ENCODE results near the gene ME3.

ME3 gene

GRCh38 chr11:86672007-86672621 lies at the start of gene ME3:
TSS of gene ME3 (minus strand) at chr11:86672616.
- DNase-seq (ENCODE audit: low read depth in 2 of 2), result peak in 1 of 2 donors; percentile 16

GRCh38 chr11:86722006-86722405 lies 49.6 kb upstream of the ME3 start:
- no peak for DNase-seq (ENCODE audit: low read depth in 2 of 2)

- no peak for DNase-seq (ENCODE audit: low read depth in 2 of 2)
These were observed 48.1 kb upstream of the ME3 start for GRCh38 chr11:86720546-86720945.

- no peak for DNase-seq (ENCODE audit: low read depth in 2 of 2)
These were observed 47.5 kb upstream of the ME3 start for GRCh38 chr11:86719781-86720463.

- no peak for DNase-seq (ENCODE audit: low read depth in 2 of 2)
These were observed 46.6 kb upstream of the ME3 start for GRCh38 chr11:86718999-86719398.

GRCh38 chr11:86718521-86718920 lies 46.1 kb upstream of the ME3 start:
- DNase-seq (ENCODE audit: low read depth in 2 of 2), result no peak

- no peak for DNase-seq (ENCODE audit: low read depth in 2 of 2)
These were observed 45.5 kb upstream of the ME3 start for GRCh38 chr11:86717817-86718501.

- DNase-seq (ENCODE audit: low read depth in 2 of 2), result no peak
These were observed 43.2 kb upstream of the ME3 start for GRCh38 chr11:86715611-86716010.

- no peak for DNase-seq (ENCODE audit: low read depth in 2 of 2)
These were observed 41.1 kb upstream of the ME3 start for GRCh38 chr11:86713552-86713951.

GRCh38 chr11:86710936-86711335 lies 38.5 kb upstream of the ME3 start:
- no peak for DNase-seq (ENCODE audit: low read depth in 2 of 2)

- DNase-seq (ENCODE audit: low read depth in 2 of 2), result no peak
These were observed 36.3 kb upstream of the ME3 start for GRCh38 chr11:86708669-86709068.

- no peak for DNase-seq (ENCODE audit: low read depth in 2 of 2)
These were observed 34.1 kb upstream of the ME3 start for GRCh38 chr11:86706338-86707131.

- no peak for DNase-seq (ENCODE audit: low read depth in 2 of 2)
These were observed 32.3 kb upstream of the ME3 start for GRCh38 chr11:86704710-86705109.

GRCh38 chr11:86703987-86704386 lies 31.6 kb upstream of the ME3 start:
- no peak for DNase-seq (ENCODE audit: low read depth in 2 of 2)

- DNase-seq (ENCODE audit: low read depth in 2 of 2), result no peak
These were observed 30.0 kb upstream of the ME3 start for GRCh38 chr11:86702220-86702983.

GRCh38 chr11:86699040-86699791 lies 26.8 kb upstream of the ME3 start:
- no peak for DNase-seq (ENCODE audit: low read depth in 2 of 2)

- DNase-seq (ENCODE audit: low read depth in 2 of 2), result no peak
These were observed 26.2 kb upstream of the ME3 start for GRCh38 chr11:86698639-86699038.

- DNase-seq (ENCODE audit: low read depth in 2 of 2), result no peak
These were observed 24.0 kb upstream of the ME3 start for GRCh38 chr11:86696451-86696850.

- no peak for DNase-seq (ENCODE audit: low read depth in 2 of 2)
These were observed 23.6 kb upstream of the ME3 start for GRCh38 chr11:86696004-86696403.

GRCh38 chr11:86695373-86695772 lies 23.0 kb upstream of the ME3 start:
- DNase-seq (ENCODE audit: low read depth in 2 of 2), result no peak

- no peak for DNase-seq (ENCODE audit: low read depth in 2 of 2)
These were observed 21.1 kb upstream of the ME3 start for GRCh38 chr11:86693518-86693917.

Measured in stimulated activated CD8-positive, alpha-beta memory T cell treated with anti-CD3 and anti-CD28 coated beads, Interleukin-15, amount 100 ng/mL, for 48 hours (primary cell).